K562 (cell line): ENCODE measurements around the gene LIMCH1. TPM values are rescaled to one million over a fixed set of nuclear protein-coding genes. Genes with fewer than 3 reads are reported as not detected.

Experiments
- ATAC-seq: fragments of 200-7000 bp; cut with Tn5 transposase; 3 replicates; pipeline ENCODE4 v1.9.1; 2020; ENCODE audit warnings: moderate library complexity
- BruUV-seq: library from RNA; stranded (reverse); fragments of 400-500 nt; replicated peaks from 2 replicates; lab custom pipeline; 2021; lab: Mats Ljungman, UMichigan
- CTCF ChIA-PET: fragments of 300-600 bp; formaldehyde crosslinking; extraction: SDS; loops from one replicate; lab custom pipeline; 2021; ENCODE audit warnings: low intra/inter-chr PET ratio; lab: Yijun Ruan, JAX
- POLR2A ChIA-PET: fragments of 300-600, 350-650 bp; sonication (Branson Sonifier 250); formaldehyde crosslinking; extraction: SDS; loops from one replicate; lab custom pipeline; 2021; ENCODE audit warnings: antibody characterized with exemption, inconsistent platforms; lab: Yijun Ruan, JAX
- DNase-seq, 4 experiments: peaks; one replicate each; pipeline versions ENCODE4 v3.0.0 to v3.0.0-alpha.2; 2011 to 2018; ENCODE audit warnings: low spot score in 3 of 4, mixed read lengths in 3 of 4; ENCODE audit errors: extremely low read depth in 1 of 4
- FAIRE-seq: peaks from 2 replicates; lab custom pipeline; 2011; peaks lifted over from hg19 to GRCh38; lab: Jason Lieb, UNC
- H2AFZ ChIP-seq: 2 replicates; pipeline ENCODE4 v1.6.0; 2011; ENCODE audit warnings: low read depth, low read length, control low read depth, inconsistent platforms
- H3K27ac ChIP-seq: fragments of 200-600 bp; 3 replicates; pipeline ENCODE4 v1.8.0; 2011; ENCODE audit warnings: low read depth, mild to moderate bottlenecking, control low read depth, inconsistent platforms, low read length, moderate library complexity, mixed read lengths; ENCODE audit errors: extremely low read depth
- H3K27me3 ChIP-seq, 2 experiments: fragments of 300-600 bp in 1 of 2; 2 replicates in 1 of 2; 3 replicates in 1 of 2; pipeline versions ENCODE4 v1.6.0 to v1.8.0; 2011; ENCODE audit warnings: inconsistent platforms in 2 of 2, low read length in 2 of 2, mild to moderate bottlenecking in 1 of 2, mixed read lengths in 1 of 2, moderate library complexity in 1 of 2; ENCODE audit not compliant: control insufficient read depth in 2 of 2, insufficient read depth in 2 of 2
- H3K36me3 ChIP-seq: fragments of 300-600 bp; 3 replicates; pipeline ENCODE4 v1.8.0; 2011; ENCODE audit warnings: mild to moderate bottlenecking, low read length, inconsistent platforms; ENCODE audit not compliant: control insufficient read depth, insufficient read depth
- H3K4me1 ChIP-seq, 2 experiments: fragments of 200-600 bp in 1 of 2; replicated peaks in 1 of 2; 2 replicates in 1 of 2; 3 replicates in 1 of 2; pipeline versions ENCODE4 v1.5.1 to v1.8.0; 2011; ENCODE audit warnings: inconsistent platforms in 2 of 2, low read length in 2 of 2, mild to moderate bottlenecking in 1 of 2, mixed read lengths in 1 of 2, moderate library complexity in 1 of 2; ENCODE audit not compliant: control insufficient read depth in 2 of 2, insufficient read depth in 2 of 2
- H3K4me2 ChIP-seq: 2 replicates; pipeline ENCODE4 v1.6.1; 2011; ENCODE audit warnings: low read length, control low read depth, inconsistent platforms, mixed read lengths; ENCODE audit not compliant: insufficient read depth
- H3K4me3 ChIP-seq: fragments of 200-600 bp; sonication (generic), shearing (Covaris generic); 2 replicates; pipeline ENCODE4 v1.5.1; 2016; ENCODE audit warnings: control low read depth, inconsistent platforms
- H3K79me2 ChIP-seq: fragments of 200-600 bp; 3 replicates; pipeline ENCODE4 v1.8.0; 2011; ENCODE audit warnings: low read length, inconsistent platforms; ENCODE audit not compliant: control insufficient read depth, insufficient read depth
- H3K9ac ChIP-seq, 2 experiments: 2 replicates each; pipeline versions ENCODE4 v1.6.0 to v1.6.1; 2011; ENCODE audit warnings: low read depth in 2 of 2, low read length in 2 of 2, control low read depth in 1 of 2, inconsistent platforms in 1 of 2, mild to moderate bottlenecking in 1 of 2, mixed read lengths in 1 of 2; ENCODE audit not compliant: insufficient read depth in 1 of 2
- H3K9me1 ChIP-seq: one replicate; pipeline ENCODE4 v1.6.0; 2011; ENCODE audit warnings: inconsistent platforms, mild to moderate bottlenecking, low read length, moderate library complexity; ENCODE audit not compliant: control insufficient read depth, insufficient read depth
- H3K9me3 ChIP-seq: replicated peaks from 2 replicates; pipeline ENCODE4 v1.5.1; 2011; ENCODE audit warnings: low read depth, low read length, inconsistent platforms; ENCODE audit not compliant: control insufficient read depth, insufficient read depth
- H4K20me1 ChIP-seq: replicated peaks from 2 replicates; pipeline ENCODE4 v1.6.1; 2011; ENCODE audit warnings: low read length, inconsistent platforms, mixed read lengths; ENCODE audit not compliant: control insufficient read depth, insufficient read depth
- CTBP1 ChIP-seq: fragments of 450-650 bp; IDR thresholded peaks from 2 replicates; pipeline ENCODE4 v1.6.1; 2016; ENCODE audit warnings: borderline replicate concordance
- EP300 ChIP-seq: IDR thresholded peaks from 2 replicates; pipeline ENCODE4 v1.6.1; 2012; ENCODE audit warnings: low read length, improper control_type of control experiment
- FOXP1 ChIP-seq: sonication (generic); formaldehyde crosslinking; IDR thresholded peaks from 2 replicates; pipeline ENCODE4 v1.8.0; 2022; ENCODE audit warnings: mild to moderate bottlenecking, missing genetic modification reagents
- HDAC1 ChIP-seq, 2 experiments: fragments of 450-650 bp; IDR thresholded peaks; 2 replicates each; pipeline ENCODE4 v1.6.1; 2016 to 2017; ENCODE audit warnings: inconsistent platforms in 1 of 2, mild to moderate bottlenecking in 1 of 2, moderate library complexity in 1 of 2
- NRF1 ChIP-seq, 2 experiments: fragments of 450-650 bp; IDR thresholded peaks in 1 of 2; conservative IDR thresholded peaks in 1 of 2; 2 replicates each; pipeline ENCODE4 v1.6.1; 2014; ENCODE audit warnings: mild to moderate bottlenecking in 2 of 2
- NUFIP1 ChIP-seq: fragments of 450-650 bp; IDR thresholded peaks from 2 replicates; pipeline ENCODE4 v1.6.1; 2018; ENCODE audit not compliant: partially characterized antibody
- POU5F1 ChIP-seq: fragments of 150-350 bp; IDR thresholded peaks from 2 replicates; pipeline ENCODE4 v1.6.1; 2014; ENCODE audit warnings: borderline replicate concordance, low read length, low read depth, mild to moderate bottlenecking; ENCODE audit not compliant: partially characterized antibody
- RBM25 ChIP-seq: fragments of 200-400 bp; formaldehyde crosslinking; IDR thresholded peaks from 2 replicates; pipeline ENCODE4 v1.6.1; 2018; ENCODE audit warnings: low read length, low read depth, moderate library complexity; ENCODE audit not compliant: severe bottlenecking
- RCOR1 ChIP-seq, 2 experiments: IDR thresholded peaks; 2 replicates each; pipeline ENCODE4 v1.6.1; 2012; ENCODE audit warnings: low read depth in 2 of 2, low read length in 2 of 2, borderline replicate concordance in 1 of 2, improper control_type of control experiment in 1 of 2
- SIN3A ChIP-seq, 2 experiments: fragments of 150-350 bp in 1 of 2; IDR thresholded peaks; 2 replicates each; pipeline ENCODE4 v1.6.1; 2011 to 2016; ENCODE audit warnings: borderline replicate concordance in 2 of 2, low read depth in 2 of 2, low read length in 2 of 2, mild to moderate bottlenecking in 2 of 2, moderate library complexity in 2 of 2; ENCODE audit not compliant: control insufficient read depth in 1 of 2
- SLC30A9 ChIP-seq: fragments of 250-450 bp; sonication (Bioruptor Pico); IDR thresholded peaks from 2 replicates; pipeline ENCODE4 v1.8.0; 2022; ENCODE audit warnings: mild to moderate bottlenecking, moderate library complexity
- SMAD2 ChIP-seq: fragments of 150-350 bp; IDR thresholded peaks from 2 replicates; pipeline ENCODE4 v1.6.1; 2014; ENCODE audit warnings: low read depth, mild to moderate bottlenecking, low read length
- SNIP1 ChIP-seq: fragments of 450-650 bp; IDR thresholded peaks from 2 replicates; pipeline ENCODE4 v1.7.1; 2017; ENCODE audit warnings: low read depth, mild to moderate bottlenecking
- ZKSCAN8 ChIP-seq: fragments of 200-800 bp; sonication (Bioruptor generic); IDR thresholded peaks from 2 replicates; pipeline ENCODE4 v1.6.1; 2016; ENCODE audit warnings: missing genetic modification characterization, missing compliant biosample characterization
- ZNF431 ChIP-seq: sonication (generic); formaldehyde crosslinking; IDR thresholded peaks from 2 replicates; pipeline ENCODE4 v1.8.0; 2022; ENCODE audit warnings: mild to moderate bottlenecking, missing genetic modification reagents
- ZNF76 ChIP-seq: fragments of 250-450 bp; sonication (Bioruptor Pico); IDR thresholded peaks from 2 replicates; pipeline ENCODE4 v1.4.0; 2020; ENCODE audit warnings: mild to moderate bottlenecking, moderate library complexity, borderline replicate concordance
- ZNF79 ChIP-seq: fragments of 250-450 bp; sonication (Bioruptor Pico); IDR thresholded peaks from 2 replicates; pipeline ENCODE4 v1.4.0; 2020; ENCODE audit warnings: low read depth, mild to moderate bottlenecking, moderate library complexity
- WGBS: fragments of 100-300 bp; shearing (Covaris generic); methylation state at CpG from one replicate; pipeline ENCODE4 v1.1.6; 2016; ENCODE audit warnings: low coverage, mixed read lengths; ENCODE audit not compliant: insufficient coverage; ENCODE audit errors: missing lambda C conversion rate; 5-methylcytosine and 5-hydroxymethylcytosine counted together
- in situ Hi-C: fragments of 300-500 bp; cut with MboI; formaldehyde crosslinking; loops from 4 replicates; pipeline ENCODE4 v1.15.0; 2018; ENCODE audit warnings: inconsistent platforms, mixed read lengths
- intact Hi-C: fragments of 100-400 bp; cut with micrococcal nuclease; formaldehyde crosslinking; loops from 2 replicates; pipeline ENCODE4 v1.14.2; 2022
- polyA plus RNA-seq, 8 experiments: library from polyadenylated mRNA; depleted of rRNA in 4 of 8; stranded (reverse) in 5 of 8; unstranded in 3 of 8; fragments of >200 nt; fragmentation: Nextera tagmentation in 2 of 8; fragmentation: Illumina TruSeq in 1 of 8; extraction: Ambion mirVana in 2 of 8; extraction: Trizol in 1 of 8; gene quantifications; 2 replicates each; pipeline versions ENCODE4 v1.2.1 to v1.2.3, GENCODE V29; 2011 to 2014; ENCODE audit warnings: inconsistent platforms in 1 of 8, missing spikeins in 1 of 8
- total RNA-seq, 7 experiments: library from RNA; depleted of rRNA in 6 of 7; stranded (reverse); fragments of >200 nt in 6 of 7; fragmentation: Illumina TruSeq in 2 of 7; extraction: Trizol in 2 of 7; gene quantifications; 2 replicates each; pipeline versions ENCODE4 v1.2.1 to v1.2.3, GENCODE V29; 2011 to 2021; ENCODE audit warnings: low replicate concordance in 1 of 7
- TF ChIP-seq, protein P1 (sequence below): fragments of 250-450 bp; sonication (Bioruptor Pico); IDR thresholded peaks from 2 replicates; pipeline ENCODE4 v1.5.0; 2020; ENCODE audit warnings: mild to moderate bottlenecking
- TF ChIP-seq, protein P2 (sequence below): fragments of 450-650 bp; formaldehyde crosslinking; IDR thresholded peaks from 2 replicates; pipeline ENCODE4 v1.4.0; 2020; ENCODE audit warnings: mild to moderate bottlenecking, mixed read lengths

LIMCH1 gene
- total and polyA plus RNA-seq, 9 of the 15 experiments (the other 6 are each of a cell fraction or from before 2014, with no cell fraction given), result 0.35 TPM; not detected in 8

DNA sequence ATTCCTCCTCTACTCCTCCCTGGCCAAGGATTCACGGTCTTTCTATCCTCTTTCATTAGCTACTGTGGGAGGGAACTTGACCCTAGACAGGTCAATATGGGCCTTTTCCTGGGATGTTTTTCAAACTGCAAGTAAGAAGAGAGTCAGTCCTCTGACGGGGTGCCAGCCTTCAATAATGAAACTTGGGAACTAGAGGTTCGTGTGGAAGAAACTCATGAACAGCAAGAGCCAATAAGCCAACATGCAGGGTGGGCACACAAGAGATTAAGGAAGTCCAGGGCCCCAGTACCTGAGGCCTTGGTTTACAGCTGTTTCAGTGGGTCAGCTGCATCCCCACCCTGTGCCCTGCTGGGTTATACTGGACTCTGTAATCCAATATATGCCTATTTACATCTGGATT lies 49.3 kb downstream of the LIMCH1 start (continued):
- no peak for TF ChIP-seq ZNF431 (CRISPR knock-in tag)
- TF ChIP-seq, protein P1, sequence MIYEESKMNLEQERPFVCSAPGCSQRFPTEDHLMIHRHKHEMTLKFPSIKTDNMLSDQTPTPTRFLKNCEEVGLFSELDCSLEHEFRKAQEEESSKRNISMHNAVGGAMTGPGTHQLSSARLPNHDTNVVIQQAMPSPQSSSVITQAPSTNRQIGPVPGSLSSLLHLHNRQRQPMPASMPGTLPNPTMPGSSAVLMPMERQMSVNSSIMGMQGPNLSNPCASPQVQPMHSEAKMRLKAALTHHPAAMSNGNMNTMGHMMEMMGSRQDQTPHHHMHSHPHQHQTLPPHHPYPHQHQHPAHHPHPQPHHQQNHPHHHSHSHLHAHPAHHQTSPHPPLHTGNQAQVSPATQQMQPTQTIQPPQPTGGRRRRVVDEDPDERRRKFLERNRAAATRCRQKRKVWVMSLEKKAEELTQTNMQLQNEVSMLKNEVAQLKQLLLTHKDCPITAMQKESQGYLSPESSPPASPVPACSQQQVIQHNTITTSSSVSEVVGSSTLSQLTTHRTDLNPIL (CRISPR knock-in tag), result no peak
- TF ChIP-seq NUFIP1, result no peak
- TF ChIP-seq POU5F1, result no peak
- TF ChIP-seq CTBP1, result no peak
- TF ChIP-seq ZNF76, result no peak
- no peak for TF ChIP-seq SLC30A9 (CRISPR knock-in tag)
- TF ChIP-seq ZNF79, result no peak
- TF ChIP-seq FOXP1 (CRISPR knock-in tag), result no peak
- TF ChIP-seq, all 486 proteins: peak for 0

DNA sequence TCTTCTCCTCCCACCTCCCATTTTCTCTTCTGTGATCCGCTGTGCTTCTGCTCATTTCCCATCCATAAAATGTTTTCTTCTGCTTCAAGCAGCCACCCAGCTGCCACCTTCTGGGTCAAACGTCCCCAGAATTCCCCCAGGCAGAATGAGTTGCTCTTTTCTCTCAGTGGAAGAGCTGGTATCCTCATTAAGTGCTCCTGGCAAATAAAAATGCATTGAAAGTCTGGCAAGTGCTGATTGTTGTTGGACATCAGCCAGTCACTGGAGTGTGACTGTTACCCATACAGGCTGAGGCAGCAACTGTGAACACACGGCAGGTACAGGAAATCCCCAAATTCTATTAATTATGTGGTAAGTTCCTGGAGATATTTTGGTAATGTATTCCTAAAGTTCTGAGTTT lies 52.6 kb downstream of the LIMCH1 start:
- Histone ChIP-seq H3K4me1 (no peaks in the 10 kb centered on the region), H3K9me3 (no peaks in the 10 kb centered on the region), H3K9me1 (no peaks in the 10 kb centered on the region), H2AFZ (no peak overlapping the region), H3K79me2 (no peaks in the 10 kb centered on the region), H3K36me3 (no peaks in the 10 kb centered on the region), H3K9ac (no peak overlapping the region), H3K27me3 (no peaks in the 10 kb centered on the region), H3K4me3 (no peak overlapping the region), H4K20me1 (no peaks in the 10 kb centered on the region), H3K4me2 (no peak overlapping the region), H3K27ac (no peak overlapping the region)
- in situ Hi-C loops, result no loop called here
- ChIA-PET POLR2A (no interaction called here), CTCF (no interaction called here)
- WGBS, result 0% methylated on average over 3 of the region's 3 CpGs
- BruUV-seq, result no TSS peak
- ATAC-seq (no peak), DNase-seq (no peak), FAIRE-seq (no peak)
- intact Hi-C loops, result no loop called here
- no peak for TF ChIP-seq NRF1 (conservative IDR thresholded peaks at IDR 0.05 in 1 of 2, IDR thresholded peaks at IDR 0.05 in 1 of 2)
- no peak for TF ChIP-seq EP300
- TF ChIP-seq, protein P1 (CRISPR knock-in tag), result no peak
- no peak for TF ChIP-seq RCOR1 (IDR thresholded peaks at IDR 0.05; ENCODE audit: borderline replicate concordance in 1 of 2, low read depth in 2 of 2, low read length in 2 of 2)
- TF ChIP-seq, protein P2, sequence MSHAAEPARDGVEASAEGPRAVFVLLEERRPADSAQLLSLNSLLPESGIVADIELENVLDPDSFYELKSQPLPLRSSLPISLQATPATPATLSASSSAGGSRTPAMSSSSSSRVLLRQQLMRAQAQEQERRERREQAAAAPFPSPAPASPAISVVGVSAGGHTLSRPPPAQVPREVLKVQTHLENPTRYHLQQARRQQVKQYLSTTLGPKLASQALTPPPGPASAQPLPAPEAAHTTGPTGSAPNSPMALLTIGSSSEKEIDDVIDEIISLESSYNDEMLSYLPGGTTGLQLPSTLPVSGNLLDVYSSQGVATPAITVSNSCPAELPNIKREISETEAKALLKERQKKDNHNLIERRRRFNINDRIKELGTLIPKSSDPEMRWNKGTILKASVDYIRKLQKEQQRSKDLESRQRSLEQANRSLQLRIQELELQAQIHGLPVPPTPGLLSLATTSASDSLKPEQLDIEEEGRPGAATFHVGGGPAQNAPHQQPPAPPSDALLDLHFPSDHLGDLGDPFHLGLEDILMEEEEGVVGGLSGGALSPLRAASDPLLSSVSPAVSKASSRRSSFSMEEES (CRISPR knock-in tag), result no peak
- no peak for TF ChIP-seq HDAC1 (IDR thresholded peaks at IDR 0.05)
- no peak for TF ChIP-seq RBM25
- no peak for TF ChIP-seq SIN3A (IDR thresholded peaks at IDR 0.05; ENCODE audit: borderline replicate concordance in 2 of 2, control insufficient read depth in 1 of 2, low read depth in 2 of 2, low read length in 2 of 2)
- TF ChIP-seq ZKSCAN8, result no peak
- TF ChIP-seq SMAD2, result no peak
- no peak for TF ChIP-seq SNIP1
